ENCODE results near the gene SEC14L3.
A peak's percentile ranks its signal among the peaks of the same experiment; 100 is the strongest.

Gene SEC14L3

GRCh38 chr22:30447656-30448055 lies 24.2 kb downstream of the SEC14L3 start:
- DNase-seq (no peak), ATAC-seq (ENCODE audit: insufficient read depth, low read depth) (no peak)
- H3K4me1 ChIP-seq (ENCODE audit: insufficient read depth, low read length), result peaks cover 15% of the 10 kb centered on the region
- no peak overlapping the region for H3K9ac ChIP-seq (ENCODE audit: low read depth, low read length)
- no peak overlapping the region for H3K4me2 ChIP-seq (ENCODE audit: insufficient read depth, low read length)
- H3K27ac ChIP-seq (ENCODE audit: low read length), result no peak overlapping the region
- TF ChIP-seq, protein P1, sequence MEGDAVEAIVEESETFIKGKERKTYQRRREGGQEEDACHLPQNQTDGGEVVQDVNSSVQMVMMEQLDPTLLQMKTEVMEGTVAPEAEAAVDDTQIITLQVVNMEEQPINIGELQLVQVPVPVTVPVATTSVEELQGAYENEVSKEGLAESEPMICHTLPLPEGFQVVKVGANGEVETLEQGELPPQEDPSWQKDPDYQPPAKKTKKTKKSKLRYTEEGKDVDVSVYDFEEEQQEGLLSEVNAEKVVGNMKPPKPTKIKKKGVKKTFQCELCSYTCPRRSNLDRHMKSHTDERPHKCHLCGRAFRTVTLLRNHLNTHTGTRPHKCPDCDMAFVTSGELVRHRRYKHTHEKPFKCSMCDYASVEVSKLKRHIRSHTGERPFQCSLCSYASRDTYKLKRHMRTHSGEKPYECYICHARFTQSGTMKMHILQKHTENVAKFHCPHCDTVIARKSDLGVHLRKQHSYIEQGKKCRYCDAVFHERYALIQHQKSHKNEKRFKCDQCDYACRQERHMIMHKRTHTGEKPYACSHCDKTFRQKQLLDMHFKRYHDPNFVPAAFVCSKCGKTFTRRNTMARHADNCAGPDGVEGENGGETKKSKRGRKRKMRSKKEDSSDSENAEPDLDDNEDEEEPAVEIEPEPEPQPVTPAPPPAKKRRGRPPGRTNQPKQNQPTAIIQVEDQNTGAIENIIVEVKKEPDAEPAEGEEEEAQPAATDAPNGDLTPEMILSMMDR (IDR thresholded peaks at IDR 0.05; ENCODE audit: borderline replicate concordance, extremely low read depth, low read length, poor library complexity, severe bottlenecking), result no peak
- no peak for TF ChIP-seq EZH2 (IDR thresholded peaks at IDR 0.05; ENCODE audit: borderline replicate concordance, low read depth, low read length, severe bottlenecking)
- no peaks in the 10 kb centered on the region for H3K36me3 ChIP-seq (ENCODE audit: insufficient read depth, low read length)
- no peaks in the 10 kb centered on the region for H4K20me1 ChIP-seq (ENCODE audit: insufficient read depth, low read length)
- no peaks in the 10 kb centered on the region for H3K27me3 ChIP-seq (ENCODE audit: insufficient read depth, low read length, poor library complexity)
- H3K79me2 ChIP-seq (ENCODE audit: insufficient read depth, low read length), result no peaks in the 10 kb centered on the region
- H2AFZ ChIP-seq (ENCODE audit: low read depth, low read length), result no peak overlapping the region
- no peak overlapping the region for H3K4me3 ChIP-seq (ENCODE audit: low read depth in 1 of 2, low read length in 2 of 2)
- H3K9me3 ChIP-seq (ENCODE audit: insufficient read depth, low read length, severe bottlenecking), result no peaks in the 10 kb centered on the region

GRCh38 chr22:30445438-30446145 lies 26.2 kb downstream of the SEC14L3 start:
- H3K9ac ChIP-seq (ENCODE audit: low read depth, low read length), result no peak overlapping the region
- H4K20me1 ChIP-seq (ENCODE audit: insufficient read depth, low read length), result no peaks in the 10 kb centered on the region
- H3K27me3 ChIP-seq (ENCODE audit: insufficient read depth, low read length, poor library complexity), result no peaks in the 10 kb centered on the region
- no peak for DNase-seq
- no peaks in the 10 kb centered on the region for H3K9me3 ChIP-seq (ENCODE audit: insufficient read depth, low read length, severe bottlenecking)
- no peak overlapping the region for H3K4me3 ChIP-seq (ENCODE audit: low read depth in 1 of 2, low read length in 2 of 2)
- no peak for TF ChIP-seq EZH2 (IDR thresholded peaks at IDR 0.05; ENCODE audit: borderline replicate concordance, low read depth, low read length, severe bottlenecking)
- TF ChIP-seq, protein P1 (IDR thresholded peaks at IDR 0.05; ENCODE audit: borderline replicate concordance, extremely low read depth, low read length, poor library complexity, severe bottlenecking), result no peak
- peaks cover 24% of the 10 kb centered on the region for H3K4me1 ChIP-seq (ENCODE audit: insufficient read depth, low read length)
- no peaks in the 10 kb centered on the region for H3K36me3 ChIP-seq (ENCODE audit: insufficient read depth, low read length)
- no peak overlapping the region for H3K4me2 ChIP-seq (ENCODE audit: insufficient read depth, low read length)
- H3K27ac ChIP-seq (ENCODE audit: low read length), result no peak overlapping the region
- no peaks in the 10 kb centered on the region for H3K79me2 ChIP-seq (ENCODE audit: insufficient read depth, low read length)
- no peak overlapping the region for H2AFZ ChIP-seq (ENCODE audit: low read depth, low read length)
- ATAC-seq (ENCODE audit: insufficient read depth, low read depth), result no peak

- H3K4me2 ChIP-seq (ENCODE audit: insufficient read depth, low read length), result no peak overlapping the region
- no peaks in the 10 kb centered on the region for H3K27me3 ChIP-seq (ENCODE audit: insufficient read depth, low read length, poor library complexity)
- H3K27ac ChIP-seq (ENCODE audit: low read length), result no peak overlapping the region
- DNase-seq, result peak; percentile 56
- H3K9ac ChIP-seq (ENCODE audit: low read depth, low read length), result no peak overlapping the region
- no peaks in the 10 kb centered on the region for H3K9me3 ChIP-seq (ENCODE audit: insufficient read depth, low read length, severe bottlenecking)
- H2AFZ ChIP-seq (ENCODE audit: low read depth, low read length), result no peak overlapping the region
- ATAC-seq (ENCODE audit: insufficient read depth, low read depth), result peak; percentile 53; the same call in 1 of the 3 replicates
- H3K4me1 ChIP-seq (ENCODE audit: insufficient read depth, low read length), result peaks cover 24% of the 10 kb centered on the region
- H3K4me3 ChIP-seq (ENCODE audit: low read depth in 1 of 2, low read length in 2 of 2), result no peak overlapping the region
- no peaks in the 10 kb centered on the region for H4K20me1 ChIP-seq (ENCODE audit: insufficient read depth, low read length)
- no peaks in the 10 kb centered on the region for H3K79me2 ChIP-seq (ENCODE audit: insufficient read depth, low read length)
- H3K36me3 ChIP-seq (ENCODE audit: insufficient read depth, low read length), result no peaks in the 10 kb centered on the region
- no peak for TF ChIP-seq EZH2 (IDR thresholded peaks at IDR 0.05; ENCODE audit: borderline replicate concordance, low read depth, low read length, severe bottlenecking)
- TF ChIP-seq, protein P1 (IDR thresholded peaks at IDR 0.05; ENCODE audit: borderline replicate concordance, extremely low read depth, low read length, poor library complexity, severe bottlenecking), result peak; percentile 76
Measured at GRCh38 chr22:30444632-30445437, 27.0 kb downstream of the SEC14L3 start.
